Spinal cord (tissue), 10 donors: ENCODE data around the gene KCNN4. TPM values are rescaled to one million over a fixed set of nuclear protein-coding genes. Genes with fewer than 3 reads are reported as not detected.
A peak's percentile ranks its signal among the peaks of the same experiment; 100 is the strongest.
"Not testable (repeated sequence)": the region's sequence is repeated elsewhere in the genome, so short reads cannot be mapped to it uniquely, and the experiment has no call there.

Experiments used
- DNase-seq, 6 donors: peaks; one replicate each; pipeline versions ENCODE4 v3.0.0 to v3.0.0-alpha.2; 2013 to 2015; ENCODE audit warnings: low spot score in 6 of 6, low read depth in 4 of 6
- H3K27ac ChIP-seq: one replicate; pipeline ENCODE4 v1.5.1; 2013; ENCODE audit warnings: low read depth, low read length, control low read depth
- H3K27me3 ChIP-seq: one replicate; pipeline ENCODE4 v1.6.1; 2013; ENCODE audit warnings: low read length; ENCODE audit not compliant: control insufficient read depth, insufficient read depth
- H3K36me3 ChIP-seq: one replicate; pipeline ENCODE4 v1.6.1; 2013; ENCODE audit warnings: low read length; ENCODE audit not compliant: control insufficient read depth, insufficient read depth
- H3K4me1 ChIP-seq: one replicate; pipeline ENCODE4 v1.6.1; 2013; ENCODE audit warnings: low read length; ENCODE audit not compliant: control insufficient read depth, insufficient read depth
- H3K4me3 ChIP-seq: one replicate; pipeline ENCODE4 v1.5.1; 2013; ENCODE audit warnings: low read depth, low read length, control low read depth
- H3K9me3 ChIP-seq: one replicate; pipeline ENCODE4 v1.6.1; 2013; ENCODE audit warnings: low read length; ENCODE audit not compliant: control insufficient read depth, insufficient read depth
- WGBS: methylation state at CpG from one replicate; pipeline ENCODE4 v1.1.5; 2013; ENCODE audit warnings: missing lambda C conversion rate; ENCODE audit not compliant: insufficient coverage; 5-methylcytosine and 5-hydroxymethylcytosine counted together
- polyA plus RNA-seq, 2 donors: library from polyadenylated mRNA; unstranded; fragments of 120-200 nt; gene quantifications; one replicate each; pipeline ENCODE4 v1.2.1, GENCODE V29; 2013; ENCODE audit not compliant: insufficient read length in 2 of 2
- total RNA-seq, 2 donors: library from RNA; depleted of rRNA in 1 of 2; stranded (reverse); fragments of 120-200 nt in 1 of 2; fragments of >200 nt in 1 of 2; gene quantifications; one replicate each; pipeline versions ENCODE4 v1.2.3 to v1.2.4, GENCODE V29; 2013 to 2014
- donor health status: healthy.

The KCNN4 gene
- total and polyA plus RNA-seq, 4 donors, result 0.62 to 1.1 (median 0.81) TPM

DNA sequence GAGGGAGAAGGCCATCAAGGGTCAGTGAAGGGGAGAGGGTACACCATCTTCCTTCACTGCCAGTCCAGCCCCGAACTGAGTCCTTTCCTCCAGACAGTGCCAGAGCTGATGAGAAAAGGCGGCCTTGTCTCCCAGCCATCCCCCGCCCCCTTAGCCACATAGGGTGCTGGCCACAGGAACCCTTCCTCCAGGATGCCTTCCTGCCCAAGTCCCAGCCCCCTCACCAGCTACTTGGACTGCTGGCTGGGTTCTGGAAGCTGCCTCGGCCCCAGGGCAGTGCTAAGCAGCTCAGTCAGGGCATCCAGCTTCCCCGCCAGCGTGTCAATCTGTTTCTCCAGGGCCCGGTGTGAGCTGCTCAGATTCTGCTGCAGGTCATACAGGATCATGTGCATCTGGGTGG lies 13.5 kb downstream of the KCNN4 start:
- no peaks in the 10 kb centered on the region for H3K9me3 ChIP-seq
- no peak overlapping the region for H3K27ac ChIP-seq
- no peaks in the 10 kb centered on the region for H3K36me3 ChIP-seq
- H3K4me3 ChIP-seq, result no peak overlapping the region
- WGBS, result 92% methylated on average over 7 of the region's 7 CpGs
- DNase-seq, result no peak
- peaks cover 3% of the 10 kb centered on the region for H3K4me1 ChIP-seq
- H3K27me3 ChIP-seq, result peaks cover 2% of the 10 kb centered on the region

- WGBS, result 100% methylated on average over 1 of the region's 4 CpGs
- peaks cover 3% of the 10 kb centered on the region for H3K4me1 ChIP-seq
- H3K36me3 ChIP-seq, result no peaks in the 10 kb centered on the region
- DNase-seq, result no peak
- H3K27me3 ChIP-seq, result no peaks in the 10 kb centered on the region
- H3K27ac ChIP-seq, result no peak overlapping the region
- no peaks in the 10 kb centered on the region for H3K9me3 ChIP-seq
- no peak overlapping the region for H3K4me3 ChIP-seq
Observed at GRCh38 chr19:43766755-43767043, 14.1 kb downstream of the KCNN4 start.

GRCh38 chr19:43765109-43765876 lies 15.5 kb downstream of the KCNN4 start:
- DNase-seq, result no peak
- no peak overlapping the region for H3K27ac ChIP-seq
- H3K36me3 ChIP-seq, result no peaks in the 10 kb centered on the region
- H3K9me3 ChIP-seq, result no peaks in the 10 kb centered on the region
- 69% methylated on average over 12 of the region's 16 CpGs for WGBS
- H3K27me3 ChIP-seq, result no peaks in the 10 kb centered on the region
- peaks cover 3% of the 10 kb centered on the region for H3K4me1 ChIP-seq
- no peak overlapping the region for H3K4me3 ChIP-seq

GRCh38 chr19:43764684-43765083 lies 16.1 kb downstream of the KCNN4 start:
- H3K27ac ChIP-seq, H3K27me3 ChIP-seq, DNase-seq, H3K9me3 ChIP-seq, H3K4me3 ChIP-seq, H3K4me1 ChIP-seq, H3K36me3 ChIP-seq: not testable (repeated sequence)
- WGBS, result 77% methylated on average over 7 of the region's 8 CpGs

GRCh38 chr19:43763473-43763939 lies 17.3 kb downstream of the KCNN4 start:
- no peaks in the 10 kb centered on the region for H3K27me3 ChIP-seq
- H3K4me1 ChIP-seq, result peaks cover 3% of the 10 kb centered on the region
- no peaks in the 10 kb centered on the region for H3K9me3 ChIP-seq
- no peak for DNase-seq
- no peaks in the 10 kb centered on the region for H3K36me3 ChIP-seq
- 81% methylated on average over 3 of the region's 3 CpGs for WGBS
- no peak overlapping the region for H3K27ac ChIP-seq
- H3K4me3 ChIP-seq, result no peak overlapping the region

DNA sequence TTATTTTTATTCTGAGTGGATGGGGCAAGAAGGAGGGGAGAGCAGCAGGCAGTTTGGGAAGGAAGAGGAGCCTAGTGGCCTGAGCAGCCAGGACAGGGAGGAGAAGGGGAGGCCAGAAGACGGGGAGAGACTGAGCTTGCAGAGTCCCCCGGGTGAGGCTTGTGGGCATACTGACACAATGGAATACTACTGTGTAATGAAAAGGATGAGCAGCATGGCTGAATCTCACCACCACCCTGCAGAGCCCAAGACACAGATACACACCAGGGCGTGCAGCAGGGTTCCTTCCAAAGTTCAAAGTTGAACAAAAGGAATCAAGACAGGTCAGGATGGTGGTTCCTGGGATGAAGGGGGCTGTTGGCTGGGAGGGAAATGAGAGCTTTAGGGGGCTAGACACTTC lies 18.0 kb downstream of the KCNN4 start:
- WGBS, result no CpG with 5 or more reads among the region's 3 CpGs
- Histone ChIP-seq H3K4me3 (no peak overlapping the region), H3K4me1 (peaks cover 3% of the 10 kb centered on the region), H3K36me3 (no peaks in the 10 kb centered on the region), H3K9me3 (no peaks in the 10 kb centered on the region), H3K27ac (no peak overlapping the region), H3K27me3 (no peaks in the 10 kb centered on the region)
- DNase-seq, result no peak

DNA sequence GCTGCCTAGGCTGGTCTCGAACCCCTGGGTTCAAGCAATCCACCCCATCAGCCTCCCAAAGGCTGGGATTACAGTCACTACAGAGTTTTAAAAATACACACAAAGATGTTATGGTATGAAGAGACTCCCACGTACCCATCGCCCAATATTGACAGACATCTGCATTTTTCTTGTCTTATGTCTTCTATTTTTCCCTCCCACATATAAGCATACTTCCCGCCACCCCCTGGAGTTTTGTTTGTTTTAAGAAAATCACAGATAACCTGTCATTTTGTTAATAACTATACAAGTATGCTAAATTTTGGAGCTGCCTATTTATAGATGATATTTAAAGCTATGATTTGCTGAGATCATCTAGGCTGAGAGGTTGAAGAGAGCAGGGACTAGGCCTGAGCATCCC lies 19.8 kb downstream of the KCNN4 start:
- no CpG with 5 or more reads among the region's 4 CpGs for WGBS
- no peaks in the 10 kb centered on the region for H3K36me3 ChIP-seq
- no peak for DNase-seq
- peaks cover 3% of the 10 kb centered on the region for H3K4me1 ChIP-seq
- H3K27ac ChIP-seq, result no peak overlapping the region
- no peak overlapping the region for H3K4me3 ChIP-seq
- H3K27me3 ChIP-seq, result no peaks in the 10 kb centered on the region
- no peaks in the 10 kb centered on the region for H3K9me3 ChIP-seq

DNA sequence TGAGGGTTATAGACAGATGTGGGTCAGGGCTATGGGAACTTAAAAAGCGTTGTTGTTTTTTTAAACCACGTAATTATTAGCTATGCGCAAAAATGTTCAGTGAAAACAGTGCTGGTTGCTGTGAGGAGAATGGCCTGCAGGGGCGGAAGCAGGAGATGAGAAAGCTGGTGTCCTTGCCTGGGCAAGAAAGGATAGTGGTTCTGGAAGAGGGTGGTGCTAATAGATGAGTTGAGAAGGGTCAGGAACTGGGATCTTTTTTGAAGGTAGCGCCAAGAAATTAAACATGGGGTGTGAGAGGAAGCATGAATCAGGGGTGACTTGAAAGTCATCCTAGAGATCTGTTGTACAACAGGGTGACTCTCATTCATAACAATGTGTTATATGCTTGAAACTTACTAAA lies 21.3 kb downstream of the KCNN4 start:
- Histone ChIP-seq H3K9me3 (no peaks in the 10 kb centered on the region), H3K36me3 (no peaks in the 10 kb centered on the region), H3K27me3 (no peaks in the 10 kb centered on the region), H3K4me1 (peaks cover 13% of the 10 kb centered on the region), H3K27ac (no peak overlapping the region), H3K4me3 (no peak overlapping the region)
- no peak for DNase-seq
- 70% methylated on average over 4 of the region's 5 CpGs for WGBS

- Histone ChIP-seq H3K4me1 (peaks cover 27% of the 10 kb centered on the region), H3K9me3 (no peaks in the 10 kb centered on the region), H3K36me3 (peaks cover 7% of the 10 kb centered on the region), H3K27me3 (no peaks in the 10 kb centered on the region), H3K27ac (peak overlapping the region; percentile 100), H3K4me3 (peak overlapping the region; percentile 91)
- 1% methylated on average over 24 of the region's 28 CpGs for WGBS
- DNase-seq, result peak; percentile 56 to 96 (median 72)
Observed at GRCh38 chr19:43755256-43755801, 25.4 kb downstream of the KCNN4 start.
